ENCODE measurements around the gene HNF4A. TPM values are rescaled to one million over a fixed set of nuclear protein-coding genes. Genes with fewer than 3 reads are reported as not detected.

The HNF4A gene
- total and polyA plus RNA-seq, 2 donors (not counting 3 experiments of a cell fraction or from before 2014, with no cell fraction given) = not detected

DNA sequence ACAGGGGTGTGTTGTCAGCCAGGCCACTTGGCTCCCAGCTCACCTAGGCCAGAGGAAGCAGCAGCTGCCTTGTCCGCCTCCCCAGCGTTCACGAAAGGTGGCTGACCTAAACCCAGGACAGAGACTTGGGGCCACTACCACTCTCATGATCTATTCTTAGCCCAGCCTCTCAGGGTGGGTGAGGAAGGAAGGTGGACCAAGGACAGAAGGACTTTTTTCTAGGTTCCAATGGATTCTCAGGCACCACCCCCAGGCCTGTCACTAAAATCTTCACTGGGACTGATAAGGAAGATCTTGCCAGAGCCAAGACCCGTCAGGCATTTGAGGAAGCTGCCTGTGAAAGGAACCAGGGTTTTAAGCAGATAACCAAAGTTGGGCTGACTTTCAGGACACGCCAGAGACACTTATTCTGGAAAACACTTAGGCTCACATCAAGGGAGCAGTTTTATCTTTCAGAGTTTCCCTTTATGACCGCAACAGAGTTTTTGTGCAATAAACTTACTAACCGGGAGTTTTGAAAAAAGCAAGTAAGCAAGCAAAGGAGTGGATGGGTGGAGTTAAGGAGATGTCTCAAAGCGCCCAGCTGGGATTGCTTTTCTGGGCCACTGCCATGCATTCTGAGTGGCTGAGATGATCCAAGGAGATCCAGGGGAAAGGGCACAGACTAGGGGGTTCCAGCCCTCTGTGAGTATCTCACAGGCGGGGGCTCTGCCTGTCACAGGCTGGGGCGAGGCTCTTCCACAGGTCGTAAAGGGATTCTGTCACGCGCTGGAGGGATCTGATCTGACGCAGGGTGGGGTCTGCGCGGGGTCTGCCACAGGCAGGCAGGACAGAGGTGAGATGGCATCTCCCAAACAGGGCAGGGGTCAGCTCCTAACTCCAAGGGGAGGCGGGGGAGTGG is 45.5 kb upstream of the HNF4A start:
- dilution Hi-C loops (cut with MboI; ENCODE audit: extremely low pct_ligation_motif_present, low sequenced_read_pairs) (no loop called here), intact Hi-C loops (cut with micrococcal nuclease) (no loop called here)
- no peaks in the 10 kb centered on the region for H4K20me1 ChIP-seq (replicated peaks; ENCODE audit: control insufficient read depth, extremely low read depth, insufficient read depth, low read length)
- DNase-seq (ENCODE audit: low read depth, low spot score) (peak; percentile 15), FAIRE-seq (no peak)
- H3K9ac ChIP-seq (replicated peaks; ENCODE audit: extremely low read depth, insufficient read depth, low read length) = peak overlapping the region; percentile 37
- CTCF ChIA-PET = interaction anchor here (0.9 to 7.3 kb wide), 16 partner anchors 8 to 413 kb away, joined by 3 to 199 read pairs (median 5); partner anchors contain the start of gene OSER1
- TF ChIP-seq POLR2A (IDR thresholded peaks at IDR 0.05; ENCODE audit: low read depth, low read length) = no peak
- POLR2A ChIA-PET = interaction anchor here (0.5 kb wide), 1 partner anchor 98 kb away, joined by 3 read pairs; no protein-coding TSS in a partner anchor
- H3K27me3 ChIP-seq (ENCODE audit: control insufficient read depth in 2 of 2, insufficient read depth in 2 of 2, low read length in 2 of 2) = no peaks in the 10 kb centered on the region
- peaks cover 2% of the 10 kb centered on the region for H3K79me2 ChIP-seq (ENCODE audit: control insufficient read depth, insufficient read depth, low read length)
- H3K9me3 ChIP-seq (replicated peaks; ENCODE audit: control insufficient read depth, insufficient read depth, low read length) = no peaks in the 10 kb centered on the region
- H3K4me3 ChIP-seq (replicated peaks in 1 of 3; ENCODE audit: insufficient read depth in 1 of 3, low read depth in 1 of 3, low read length in 3 of 3) = peak overlapping the region; percentile 37 to 71 (median 65)
- peak overlapping the region; percentile 87 for H2AFZ ChIP-seq (ENCODE audit: low read depth, low read length)
- no peak overlapping the region for H3K27ac ChIP-seq (ENCODE audit: insufficient read depth, low read depth, low read length)
- H3K36me3 ChIP-seq (ENCODE audit: control insufficient read depth in 2 of 2, extremely low read depth in 1 of 2, insufficient read depth in 2 of 2, low read length in 2 of 2) = no peaks in the 10 kb centered on the region
- H3K9me1 ChIP-seq (replicated peaks; ENCODE audit: control insufficient read depth, extremely low read depth, insufficient read depth, low read length) = no peaks in the 10 kb centered on the region
- H3K4me2 ChIP-seq (ENCODE audit: insufficient read depth, low read length) = peak overlapping the region; percentile 60
- BruUV-seq (replicated peaks) = TSS peak; percentile 25
- H3K4me1 ChIP-seq (ENCODE audit: control insufficient read depth, extremely low read depth, insufficient read depth, low read length) = peaks cover 8% of the 10 kb centered on the region

DNA sequence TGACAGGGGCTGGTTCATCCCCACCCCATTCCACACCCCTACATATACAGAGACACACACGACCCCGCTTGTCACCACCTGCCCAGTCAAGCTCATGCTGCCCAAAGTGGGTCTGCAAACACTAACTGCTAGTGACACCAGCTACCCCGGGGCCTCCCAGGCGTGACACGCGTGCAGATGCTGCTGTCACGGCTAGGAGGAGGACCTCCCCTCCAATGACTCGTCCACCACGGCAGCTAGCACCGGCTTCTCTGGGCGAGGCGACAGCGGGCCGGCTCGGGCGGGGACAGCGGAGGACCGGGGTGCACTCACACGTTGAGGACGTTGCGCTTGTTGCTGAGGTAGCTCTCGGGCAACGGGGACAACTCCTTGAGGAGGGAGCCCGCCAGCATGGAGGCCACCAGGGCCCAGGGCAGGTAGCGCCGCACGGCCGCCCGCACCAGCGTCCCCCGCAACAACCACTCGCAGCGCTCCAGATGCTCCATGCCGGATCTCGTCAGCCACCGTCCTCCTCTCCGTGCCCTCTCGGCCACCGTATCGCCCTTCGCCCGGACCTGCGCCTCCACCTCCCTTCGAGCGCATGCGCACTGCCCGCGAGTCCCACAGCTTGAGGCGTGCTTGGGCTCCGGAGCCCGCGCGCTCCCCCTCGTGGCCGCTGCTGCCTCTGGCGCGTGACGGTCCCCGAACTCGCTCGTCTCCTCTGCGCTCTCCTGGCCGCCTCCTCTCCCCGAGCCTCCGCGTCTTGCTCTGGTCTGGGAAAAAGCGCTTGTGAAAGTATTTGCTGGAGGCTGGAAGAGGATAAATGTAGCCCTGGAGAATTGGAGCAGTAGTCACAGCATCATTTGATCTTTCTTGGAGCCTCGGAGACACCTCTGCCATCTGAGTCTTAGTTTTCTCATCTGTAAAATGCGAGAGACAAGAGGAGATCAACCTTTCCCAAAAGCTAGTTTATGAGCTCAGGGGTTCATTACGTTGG is 44.5 kb upstream of the HNF4A start, which contains the start of gene FITM2:
TSS of gene FITM2 (minus strand) at position 539 of the 976 bp plus-strand sequence. CDS start at position 485, 54 bp downstream.
- Histone ChIP-seq H2AFZ (ENCODE audit: low read depth, low read length) (peak within 1 kb of the TSS; percentile 87), H4K20me1 (replicated peaks; ENCODE audit: control insufficient read depth, extremely low read depth, insufficient read depth, low read length) (no peaks in the 10 kb centered on the region), H3K9me1 (replicated peaks; ENCODE audit: control insufficient read depth, extremely low read depth, insufficient read depth, low read length) (no peaks in the 10 kb centered on the region), H3K27ac (ENCODE audit: insufficient read depth, low read depth, low read length) (no peak within 1 kb of the TSS), H3K79me2 (ENCODE audit: control insufficient read depth, insufficient read depth, low read length) (peaks cover 2% of the 10 kb centered on the region), H3K4me2 (ENCODE audit: insufficient read depth, low read length) (peak within 1 kb of the TSS; percentile 62), H3K36me3 (ENCODE audit: control insufficient read depth in 2 of 2, extremely low read depth in 1 of 2, insufficient read depth in 2 of 2, low read length in 2 of 2) (no peaks in the 10 kb centered on the region), H3K4me3 (replicated peaks in 1 of 3; ENCODE audit: insufficient read depth in 1 of 3, low read depth in 1 of 3, low read length in 3 of 3) (peak within 1 kb of the TSS; percentile 37 to 71 (median 65)), H3K9me3 (replicated peaks; ENCODE audit: control insufficient read depth, insufficient read depth, low read length) (no peaks in the 10 kb centered on the region), H3K9ac (replicated peaks; ENCODE audit: extremely low read depth, insufficient read depth, low read length) (peak within 1 kb of the TSS; percentile 37), H3K27me3 (ENCODE audit: control insufficient read depth in 2 of 2, insufficient read depth in 2 of 2, low read length in 2 of 2) (no peaks in the 10 kb centered on the region), H3K4me1 (ENCODE audit: control insufficient read depth, extremely low read depth, insufficient read depth, low read length) (peaks cover 8% of the 10 kb centered on the region)
- ChIA-PET POLR2A (interaction anchor here (0.5 kb wide), 1 partner anchor 99 kb away, joined by 3 read pairs; no protein-coding TSS in a partner anchor), CTCF (interaction anchor here (0.6 to 7.3 kb wide), 35 partner anchors 9 to 412 kb away, joined by 3 to 199 read pairs (median 4); partner anchors contain the start of gene OSER1)
- intact Hi-C loops (cut with micrococcal nuclease) = loop anchor here (1.0 kb wide), 2 partner anchors 96 to 195 kb away; no protein-coding TSS in a partner anchor
- FAIRE-seq (peak; percentile 99), DNase-seq (ENCODE audit: low read depth, low spot score) (peak; percentile 96)
- peak; percentile 72 for TF ChIP-seq POLR2A (IDR thresholded peaks at IDR 0.05; ENCODE audit: low read depth, low read length)
- TF ChIP-seq JUN (IDR thresholded peaks at IDR 0.05; ENCODE audit: borderline replicate concordance, insufficient read depth, insufficient read length, low read depth) = no peak
- TF ChIP-seq CTCF (IDR thresholded peaks at IDR 0.05; ENCODE audit: extremely low read depth in 1 of 2, insufficient read depth in 1 of 2, low read depth in 1 of 2, low read length in 2 of 2) = peak; percentile 99
- TF ChIP-seq EZH2 (IDR thresholded peaks at IDR 0.05; ENCODE audit: borderline replicate concordance, low read depth, low read length, severe bottlenecking) = no peak
- no peak for TF ChIP-seq GATA2 (IDR thresholded peaks at IDR 0.05; ENCODE audit: insufficient read depth, insufficient read length, low read depth, low read length)
- peak; percentile 77 for TF ChIP-seq POLR2AphosphoS5 (IDR thresholded peaks at IDR 0.05; ENCODE audit: insufficient read depth, low read depth, low read length)
- TF ChIP-seq, protein P1, sequence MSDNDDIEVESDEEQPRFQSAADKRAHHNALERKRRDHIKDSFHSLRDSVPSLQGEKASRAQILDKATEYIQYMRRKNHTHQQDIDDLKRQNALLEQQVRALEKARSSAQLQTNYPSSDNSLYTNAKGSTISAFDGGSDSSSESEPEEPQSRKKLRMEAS (IDR thresholded peaks at IDR 0.05; ENCODE audit: insufficient read depth, insufficient read length) = peak; percentile 75
- no peak for TF ChIP-seq FOS (IDR thresholded peaks at IDR 0.05; ENCODE audit: borderline replicate concordance, insufficient read depth, low read length)
- TF ChIP-seq MYC (IDR thresholded peaks at IDR 0.05; ENCODE audit: low read depth, low read length) = peak; percentile 48
- BruUV-seq (replicated peaks) = no TSS peak
- dilution Hi-C loops (cut with MboI; ENCODE audit: extremely low pct_ligation_motif_present, low sequenced_read_pairs) = no loop called here
